HG03378 (cell line): ENCODE data around the gene INSYN2B.

Experiments
- ATAC-seq: cut with Tn5 transposase; IDR thresholded peaks from one replicate; pipeline ENCODE4 v1.9.1; 2021; ENCODE audit warnings: mild to moderate bottlenecking, moderate library complexity; ENCODE audit not compliant: unreplicated experiment

INSYN2B gene

DNA sequence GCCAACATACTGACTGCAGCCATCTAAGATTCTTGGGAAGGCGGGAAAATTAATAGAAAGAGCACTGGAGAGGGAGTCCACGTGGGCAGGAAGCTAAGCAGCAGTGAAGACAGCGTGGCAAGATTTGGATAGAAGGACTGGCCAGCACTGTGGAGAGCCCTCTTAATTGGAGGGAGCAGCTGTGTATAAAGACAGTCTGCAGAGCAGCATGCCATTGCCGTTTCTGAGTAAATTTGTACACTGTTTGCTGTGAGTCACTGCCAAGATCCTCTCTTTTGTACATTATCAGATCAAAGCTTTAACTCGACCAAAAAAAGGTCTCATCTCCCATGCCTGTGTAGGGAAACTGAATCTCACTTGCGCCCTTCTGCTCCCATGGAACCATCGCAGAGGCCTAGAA lies 45.3 kb downstream of the INSYN2B start:
- no peak for ATAC-seq

- ATAC-seq = no peak
Measured at GRCh38 chr5:169933616-169934015, 46.7 kb downstream of the INSYN2B start.

DNA sequence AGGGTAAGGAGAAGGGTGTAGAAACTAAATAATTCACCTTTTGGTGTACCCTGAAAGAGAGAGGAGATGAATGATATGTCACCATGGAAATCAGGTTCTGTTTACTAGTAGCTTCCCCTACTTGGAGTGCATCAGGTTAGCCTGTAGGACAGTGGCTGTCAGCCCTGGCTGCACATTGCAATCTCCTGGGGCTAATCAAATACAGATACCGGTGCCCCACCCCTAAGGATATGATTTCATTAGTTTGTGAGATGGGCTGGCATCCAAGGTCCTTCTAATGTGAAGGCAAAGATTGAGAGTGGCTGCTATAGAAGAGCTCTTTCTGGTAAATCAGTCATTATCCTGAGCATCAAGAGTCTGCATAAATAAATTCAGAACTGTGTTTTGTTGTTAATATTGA lies 47.2 kb downstream of the INSYN2B start:
- no peak for ATAC-seq

DNA sequence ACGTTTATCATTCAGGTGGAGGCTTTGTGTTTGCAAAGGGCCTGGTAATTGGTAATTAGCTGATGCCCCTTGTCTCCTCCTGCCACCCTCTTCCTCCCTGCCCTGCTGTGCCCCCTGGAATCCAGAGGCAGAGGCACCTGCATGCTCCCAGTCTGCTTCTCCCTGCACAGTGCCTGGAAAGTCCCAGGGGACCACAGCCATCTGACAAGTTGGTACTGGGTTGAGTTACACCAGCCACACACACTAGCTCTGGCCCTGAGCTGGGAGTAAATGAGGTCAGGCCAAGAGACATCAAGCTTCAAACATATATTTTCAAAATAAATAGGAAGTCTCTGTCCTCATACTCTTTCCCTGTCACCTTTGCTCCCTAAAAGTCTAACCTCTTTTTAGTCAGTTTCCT lies 56.3 kb downstream of the INSYN2B start:
- no peak for ATAC-seq

DNA sequence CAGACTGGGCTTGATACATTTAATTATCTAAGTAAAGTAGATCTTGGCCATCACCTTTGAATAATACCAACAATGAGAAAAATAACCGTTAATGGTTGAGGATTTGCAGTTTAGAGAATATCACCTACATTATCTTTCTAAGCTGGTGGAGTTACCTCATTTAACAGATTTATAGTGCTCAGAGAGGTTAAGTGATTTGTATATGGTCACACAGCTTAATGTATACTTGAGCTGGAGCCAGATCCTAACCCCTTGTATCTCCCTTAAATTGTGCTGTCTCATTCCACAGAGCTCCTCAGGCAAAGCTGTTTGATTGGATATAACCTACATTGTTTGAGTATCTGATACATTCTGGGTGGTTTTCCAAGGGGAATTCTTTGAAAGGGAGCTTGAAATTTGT lies 57.8 kb downstream of the INSYN2B start:
- ATAC-seq = no peak

- ATAC-seq = no peak
Measured at GRCh38 chr5:169921949-169922348, 58.3 kb downstream of the INSYN2B start.

DNA sequence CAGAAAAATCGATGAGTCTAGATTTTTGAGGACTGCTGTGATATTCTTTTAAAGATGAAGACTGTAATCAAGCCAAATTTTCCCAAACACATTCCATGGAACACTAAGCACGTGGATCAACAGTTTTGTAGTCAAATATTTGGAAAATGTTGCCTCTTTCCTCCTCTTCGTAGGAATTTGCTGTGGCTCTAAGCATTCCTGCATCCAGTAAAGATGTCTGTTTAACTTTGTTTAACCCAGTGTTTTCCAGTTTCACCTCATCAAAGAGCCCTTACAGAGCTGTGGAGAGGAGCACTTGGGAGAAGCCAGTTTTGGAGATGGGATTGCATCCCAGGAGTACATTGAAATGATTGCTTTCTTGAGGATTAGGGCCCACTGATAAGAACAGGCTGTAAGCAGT lies 58.9 kb downstream of the INSYN2B start:
- ATAC-seq = no peak

- ATAC-seq = no peak
Measured at GRCh38 chr5:169920474-169920873, 59.8 kb downstream of the INSYN2B start.

GRCh38 chr5:169918228-169918627 lies 62.1 kb downstream of the INSYN2B start:
- no peak for ATAC-seq

GRCh38 chr5:169917500-169917899 lies 62.8 kb downstream of the INSYN2B start:
- no peak for ATAC-seq

DNA sequence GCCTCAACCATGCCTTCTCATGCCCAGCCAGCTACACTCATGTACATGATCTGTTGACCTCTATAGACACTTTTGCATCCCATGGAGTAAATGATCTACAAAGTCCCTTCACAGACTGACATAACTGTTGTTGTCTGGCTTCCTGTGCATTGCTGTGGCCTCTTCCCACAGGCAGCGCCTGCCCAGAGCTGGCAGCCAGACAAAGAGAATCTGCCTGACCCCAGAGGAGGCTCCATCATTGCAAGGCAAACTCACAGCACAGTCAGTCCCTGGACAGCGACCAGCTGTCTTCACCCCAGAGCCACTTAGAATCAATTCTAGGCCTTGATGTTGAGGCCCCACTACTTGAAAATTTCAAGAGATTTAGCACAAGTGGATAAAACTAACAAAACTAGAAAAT lies 65.5 kb downstream of the INSYN2B start:
- ATAC-seq = no peak

- no peak for ATAC-seq
Measured at GRCh38 chr5:169913479-169913878, 66.8 kb downstream of the INSYN2B start.

GRCh38 chr5:169911448-169912212 lies 68.7 kb downstream of the INSYN2B start:
- ATAC-seq = no peak

DNA sequence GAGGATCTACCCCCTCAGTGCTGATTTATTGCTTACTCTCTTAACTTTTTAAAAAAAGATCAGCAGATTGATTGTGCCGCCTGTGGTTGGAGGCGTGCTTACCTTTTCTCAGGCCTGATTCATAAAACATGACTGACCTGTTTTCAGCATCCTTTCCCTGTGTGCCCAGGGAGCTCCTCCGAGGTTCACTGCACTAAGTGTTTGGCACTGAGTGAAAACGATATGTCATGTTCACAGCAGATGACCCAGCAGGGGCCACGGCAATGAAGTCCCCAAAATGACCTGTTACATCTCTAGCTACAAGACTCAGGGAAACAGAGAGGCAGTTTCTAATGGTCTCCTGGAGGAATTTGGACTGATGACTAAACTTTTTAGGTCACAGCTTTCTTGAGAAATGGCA lies 69.9 kb downstream of the INSYN2B start:
- no peak for ATAC-seq

DNA sequence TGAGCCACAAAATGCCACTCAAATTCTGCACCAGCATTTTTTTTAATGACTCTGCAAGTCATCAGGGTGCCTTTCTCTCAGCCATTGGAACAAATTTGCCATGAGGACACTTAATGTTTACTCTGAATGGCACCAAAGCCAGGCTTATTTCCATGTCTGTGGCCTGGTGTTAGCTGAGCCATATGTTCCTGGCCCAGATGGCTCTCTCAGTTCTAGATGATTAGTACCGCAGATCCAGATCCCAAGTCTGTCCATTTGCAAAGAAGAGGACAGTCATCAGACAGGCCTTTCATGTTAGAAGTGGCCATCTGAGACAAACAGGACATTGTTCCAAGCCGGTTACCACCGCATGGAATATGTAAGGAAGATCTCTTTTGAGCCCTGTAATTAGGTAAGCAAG lies 70.3 kb downstream of the INSYN2B start:
- ATAC-seq = no peak

- ATAC-seq = no peak
Measured at GRCh38 chr5:169908864-169909263, 71.4 kb downstream of the INSYN2B start.

DNA sequence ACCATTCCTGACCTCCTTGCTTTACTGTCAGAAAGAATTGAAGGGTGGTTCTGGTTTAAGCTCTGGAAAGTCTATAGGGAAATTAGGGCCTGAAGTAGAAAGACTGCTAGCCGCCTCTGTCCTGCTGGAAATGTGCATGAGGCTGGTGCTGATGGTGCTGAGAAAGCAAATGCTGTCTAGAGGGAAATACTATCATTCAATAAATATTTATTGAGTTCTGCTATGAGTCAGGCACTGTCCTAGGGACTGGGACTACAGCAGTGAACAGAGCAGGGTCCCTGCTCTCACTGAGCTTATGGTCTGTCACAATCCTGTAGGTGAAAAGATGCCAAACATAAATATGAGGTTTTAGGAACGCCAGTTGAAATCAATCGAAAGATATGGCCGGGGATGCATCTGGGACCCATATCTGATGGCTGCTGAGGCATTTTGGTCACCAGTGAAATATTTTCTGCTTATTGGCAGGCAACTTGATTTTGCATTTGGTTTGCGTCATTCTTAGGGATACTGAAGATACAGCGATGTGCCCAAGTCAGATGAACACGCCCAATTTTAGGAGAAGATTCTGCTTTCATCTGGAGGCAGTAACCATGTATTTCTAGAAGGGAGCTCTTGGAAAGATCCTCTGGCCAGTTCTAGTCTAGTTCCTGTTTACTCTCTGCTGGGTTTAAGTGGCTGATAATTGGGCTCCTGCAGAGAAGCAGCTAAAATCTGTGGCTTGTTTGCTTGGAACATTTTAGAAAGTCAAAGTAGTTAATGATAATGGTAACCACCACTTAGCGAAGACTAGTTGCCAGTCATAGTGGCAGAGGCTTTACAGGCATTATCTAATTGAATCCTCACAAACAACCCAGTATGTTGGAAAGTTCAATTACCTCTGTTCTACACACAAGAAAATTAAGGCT lies 73.3 kb downstream of the INSYN2B start:
- no peak for ATAC-seq

- no peak for ATAC-seq
Measured at GRCh38 chr5:169905017-169905416, 75.3 kb downstream of the INSYN2B start.

DNA sequence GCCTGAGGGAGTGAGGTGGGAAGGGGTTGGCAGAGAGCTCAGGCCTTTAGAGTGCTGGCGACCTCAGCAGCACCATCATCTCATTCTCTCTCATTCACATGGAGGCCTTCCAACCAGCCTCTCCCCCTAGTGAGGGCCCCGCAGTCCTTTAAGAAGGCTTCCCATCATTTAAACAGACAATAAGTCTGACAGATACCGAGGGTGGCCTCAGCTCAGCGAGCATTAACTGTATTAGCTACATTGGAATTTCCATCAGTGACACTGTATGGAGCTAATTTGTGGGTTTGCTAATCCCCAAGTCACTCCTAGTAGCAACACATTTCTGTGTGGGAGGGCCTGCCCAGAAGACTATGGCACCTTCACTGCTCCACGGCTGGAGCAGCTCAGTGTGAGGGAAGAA lies 75.8 kb downstream of the INSYN2B start:
- ATAC-seq = no peak

DNA sequence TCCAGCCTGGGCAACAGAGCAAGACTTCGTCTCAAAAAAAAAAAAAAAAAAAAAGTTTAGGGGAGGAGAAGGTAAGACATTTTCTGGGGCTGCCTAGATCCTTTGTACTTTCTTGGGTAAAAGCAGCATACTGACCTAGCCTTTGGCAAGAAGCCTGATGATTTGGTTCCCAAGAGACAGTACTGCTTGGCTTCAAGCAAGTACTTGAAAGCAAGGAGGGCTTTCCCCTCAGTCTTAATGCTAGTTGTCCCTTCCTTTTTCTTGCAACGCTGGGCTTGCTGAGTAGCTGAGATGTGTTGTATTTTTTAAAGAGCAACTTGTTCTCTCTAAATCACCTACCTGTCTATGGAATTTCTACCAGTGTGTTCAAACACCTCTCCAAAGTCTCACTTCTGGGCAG lies 76.2 kb downstream of the INSYN2B start:
- no peak for ATAC-seq

DNA sequence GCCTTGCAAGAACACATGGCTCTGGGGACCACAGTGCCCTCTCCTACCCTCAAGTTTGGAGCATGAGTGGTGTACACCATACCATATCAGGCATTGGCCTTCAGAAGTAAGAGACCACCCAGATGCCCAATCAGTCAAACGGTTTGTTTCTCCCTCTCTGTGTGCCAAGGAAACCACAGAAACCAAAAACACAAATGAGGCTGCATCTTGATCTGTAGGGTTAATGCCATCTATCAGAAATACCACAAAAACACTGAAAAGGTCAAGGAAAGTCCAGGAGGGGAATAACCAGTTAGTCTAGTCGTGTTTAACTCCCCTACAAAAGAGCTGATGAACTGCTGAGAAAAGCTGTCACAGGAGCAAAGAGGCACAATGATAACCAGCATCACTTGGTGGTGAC lies 78.4 kb downstream of the INSYN2B start:
- ATAC-seq = peak; percentile 52

DNA sequence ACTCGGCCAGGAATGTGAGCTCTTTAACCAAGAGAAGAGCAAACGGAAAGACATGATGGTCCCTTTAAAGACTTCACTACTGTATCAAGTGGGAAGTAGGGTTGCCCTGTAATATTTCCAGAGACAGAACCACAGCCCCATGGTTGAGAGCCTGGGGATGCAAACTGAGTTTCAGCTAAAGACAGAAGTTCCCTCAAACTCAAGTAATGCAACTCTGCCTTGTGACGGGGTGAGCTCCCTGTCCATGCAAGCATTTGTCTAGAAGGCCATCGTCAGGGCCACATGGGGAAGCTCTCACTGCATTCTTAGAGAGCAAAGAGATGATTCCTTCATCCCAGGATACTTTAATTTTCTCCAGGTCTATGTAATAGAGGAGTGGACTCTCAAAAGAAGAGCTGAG lies 82.8 kb downstream of the INSYN2B start:
- ATAC-seq = no peak
